Stimulated activated CD8-positive, alpha-beta memory T cell treated with anti-CD3 and anti-CD28 coated beads, Interleukin-15, amount 100 ng/mL, for 1 hour (primary cell): Measurements from ENCODE around the gene ARHGAP25.

Experiments used
- DNase-seq: peaks from one replicate; pipeline ENCODE4 v3.0.0-alpha.2; 2020; ENCODE audit warnings: low read depth

ARHGAP25 gene

GRCh38 chr2:68766376-68766845, 31.8 kb downstream of the ARHGAP25 start:
- DNase-seq: no peak

GRCh38 chr2:68767031-68767961, 32.7 kb downstream of the ARHGAP25 start:
- no peak for DNase-seq

- DNase-seq: no peak
Measured at GRCh38 chr2:68767996-68768395, 33.4 kb downstream of the ARHGAP25 start.

DNA sequence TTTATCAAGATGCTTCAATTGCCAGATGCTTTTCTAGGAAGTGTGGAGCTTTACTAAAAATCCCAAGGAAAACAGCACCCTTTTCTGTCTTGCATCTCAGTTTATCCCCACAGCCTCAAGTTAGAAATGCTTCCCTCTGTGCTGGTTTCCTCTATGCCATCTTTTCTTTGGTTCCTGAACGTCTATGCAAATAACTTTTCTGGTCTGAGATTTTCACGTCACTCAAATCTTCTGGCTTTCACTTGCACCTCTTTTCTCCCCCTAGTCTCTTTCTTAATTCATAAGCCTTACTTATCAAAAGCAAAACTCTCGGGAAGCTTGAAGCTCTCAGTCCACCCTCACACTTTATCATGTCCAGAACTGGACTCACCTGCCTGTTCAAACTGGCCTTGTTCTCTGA, 33.9 kb downstream of the ARHGAP25 start:
- DNase-seq: no peak

DNA sequence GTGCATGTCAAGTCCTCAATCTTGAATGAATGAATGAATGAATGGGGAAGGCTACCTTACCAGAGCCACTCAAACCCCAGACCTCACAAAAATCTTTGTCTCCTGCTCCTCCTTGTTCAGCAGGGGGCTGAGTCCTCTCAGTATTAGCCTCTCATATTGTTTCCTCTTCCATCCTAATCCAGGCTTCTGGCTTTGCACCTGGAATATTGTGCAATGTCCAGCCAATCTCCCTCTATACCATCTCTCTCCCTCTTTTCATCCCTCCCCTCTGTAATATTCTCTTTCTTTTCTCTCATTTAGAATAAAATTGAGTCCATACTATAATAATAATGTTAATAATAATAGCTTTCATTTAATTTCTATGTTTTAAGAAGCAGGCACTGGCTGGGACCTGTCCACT, 34.3 kb downstream of the ARHGAP25 start:
- no peak for DNase-seq

DNA sequence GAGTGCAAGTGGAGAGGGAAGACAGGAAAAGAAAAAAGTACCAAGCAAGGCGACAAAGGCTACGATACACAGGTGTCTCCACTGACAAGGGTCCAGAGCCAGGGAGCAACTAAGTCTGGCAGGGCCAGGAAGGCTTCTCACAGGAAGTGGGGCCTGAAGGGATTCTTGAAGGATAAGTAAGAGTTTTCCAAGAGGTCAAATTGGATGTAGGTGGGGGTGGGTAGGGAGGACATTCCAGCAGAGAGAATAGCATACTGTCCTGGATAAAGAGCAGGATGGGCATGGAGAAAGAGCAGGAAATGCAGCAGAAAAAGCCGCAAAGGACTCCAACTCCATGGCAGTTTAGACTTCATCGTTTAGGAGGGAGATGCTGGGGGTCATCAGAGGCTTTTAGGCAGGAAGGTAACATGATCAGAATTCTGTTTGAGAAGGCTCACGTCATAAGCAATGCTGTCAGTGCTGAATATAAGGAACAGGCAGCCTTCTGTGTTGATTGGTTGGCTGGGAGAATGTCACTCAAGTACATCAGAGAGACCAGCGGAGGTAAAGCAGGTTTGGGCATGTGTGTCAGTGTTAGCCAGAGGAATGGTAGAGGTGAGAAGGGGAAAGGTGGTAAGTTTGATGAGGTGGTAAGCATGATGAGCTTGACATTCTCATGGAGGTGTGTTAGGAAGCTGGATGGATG, 35.1 kb downstream of the ARHGAP25 start:
- DNase-seq: no peak

GRCh38 chr2:68770271-68771111, 35.9 kb downstream of the ARHGAP25 start:
- DNase-seq: no peak

GRCh38 chr2:68771211-68771751, 36.7 kb downstream of the ARHGAP25 start:
- no peak for DNase-seq

- no peak for DNase-seq
Measured at GRCh38 chr2:68772109-68772508, 37.5 kb downstream of the ARHGAP25 start.

- DNase-seq: no peak
Measured at GRCh38 chr2:68774569-68775271, 40.1 kb downstream of the ARHGAP25 start.

- no peak for DNase-seq
Measured at GRCh38 chr2:68775272-68775842, 40.7 kb downstream of the ARHGAP25 start.

GRCh38 chr2:68776124-68776523, 41.5 kb downstream of the ARHGAP25 start:
- DNase-seq: no peak

GRCh38 chr2:68779595-68779994, 45.0 kb downstream of the ARHGAP25 start:
- DNase-seq: no peak

- no peak for DNase-seq
Measured at GRCh38 chr2:68784188-68784587, 49.6 kb downstream of the ARHGAP25 start.

DNA sequence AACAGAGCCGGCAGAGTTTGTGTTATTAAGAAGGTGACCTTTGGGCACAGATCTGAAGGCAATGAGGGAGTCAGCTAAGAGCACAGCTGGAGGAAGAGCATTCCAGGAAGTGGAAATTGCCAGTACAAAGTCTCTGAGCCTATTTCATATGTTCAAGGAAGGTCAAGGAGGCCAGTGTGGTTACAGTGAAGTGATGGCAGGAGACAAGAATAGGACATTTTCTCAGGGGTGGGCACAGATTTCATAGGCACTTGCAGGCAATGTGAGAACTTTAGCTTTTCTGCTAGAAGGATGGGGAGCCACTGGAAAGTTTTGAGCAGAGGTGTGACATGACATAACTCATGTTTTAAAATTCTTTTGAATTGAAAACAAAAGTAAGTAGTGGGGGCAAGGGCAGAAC, 50.3 kb downstream of the ARHGAP25 start:
- no peak for DNase-seq

DNA sequence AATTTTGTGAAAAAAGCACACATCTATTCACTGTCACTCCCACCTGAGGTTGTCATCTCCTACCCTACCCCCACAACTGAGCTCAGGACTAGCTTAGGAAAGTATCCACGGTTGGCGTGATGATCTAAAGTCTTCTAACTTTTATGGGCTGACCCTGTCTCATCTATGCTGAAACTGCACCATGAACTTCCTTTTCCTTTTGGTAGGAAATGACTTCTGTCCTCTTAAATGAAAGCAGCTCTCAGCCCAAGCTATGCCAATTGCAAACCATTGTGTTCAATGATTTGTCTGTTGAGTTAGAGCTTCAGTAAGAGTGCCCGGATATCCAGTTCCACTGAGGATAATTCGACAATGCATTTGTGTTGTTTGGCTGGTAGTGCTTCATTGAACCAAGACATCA, 52.7 kb downstream of the ARHGAP25 start:
- DNase-seq: no peak

DNA sequence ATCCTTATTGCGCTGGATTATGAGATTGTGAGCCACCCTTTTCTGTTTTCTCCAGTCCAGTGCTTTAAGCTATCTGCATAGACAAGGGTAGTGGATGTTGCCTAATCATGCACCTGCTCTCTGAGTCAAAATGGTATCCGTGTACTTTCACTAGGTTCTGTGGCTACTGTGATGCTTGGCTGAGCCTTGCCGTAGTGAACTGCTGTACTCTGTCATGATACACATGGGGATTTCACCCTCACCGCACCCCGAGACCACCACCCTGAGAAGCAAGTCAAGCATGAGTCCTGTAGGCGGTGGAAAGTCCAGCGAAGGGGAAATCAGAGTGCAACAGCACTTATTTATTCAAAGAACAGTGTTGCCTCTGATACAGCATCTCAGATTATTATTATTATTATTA, 55.0 kb downstream of the ARHGAP25 start:
- DNase-seq: no peak

- no peak for DNase-seq
Measured at GRCh38 chr2:68790600-68790999, 56.0 kb downstream of the ARHGAP25 start.

DNA sequence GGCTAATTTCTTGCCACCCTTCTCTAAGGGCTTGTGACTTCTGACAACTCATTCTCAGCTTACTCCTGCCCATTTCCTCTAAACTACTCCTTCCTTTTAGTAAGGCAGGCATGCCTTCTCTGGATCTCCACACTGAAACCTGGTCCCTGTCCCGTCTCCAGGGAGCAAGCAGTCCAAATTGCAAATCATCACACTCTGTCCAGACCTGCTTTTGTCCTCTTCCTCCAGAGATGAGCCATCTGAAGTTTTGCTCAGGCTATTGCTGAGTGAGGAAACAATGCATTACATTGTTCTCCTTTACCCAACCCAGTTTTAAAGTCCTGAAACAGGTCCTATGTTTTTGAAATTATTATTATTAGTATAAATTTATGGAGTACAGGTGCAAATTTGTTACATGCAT, 57.3 kb downstream of the ARHGAP25 start:
- DNase-seq: no peak

- DNase-seq: no peak
Measured at GRCh38 chr2:68792751-68793150, 58.1 kb downstream of the ARHGAP25 start.

GRCh38 chr2:68796295-68796905, 61.8 kb downstream of the ARHGAP25 start:
- DNase-seq: no peak
